CD4-positive, alpha-beta T cell (primary cell): ENCODE measurements around the gene CSTB. TPM values are rescaled to one million over a fixed set of nuclear protein-coding genes. Genes with fewer than 3 reads are reported as not detected.

Experiments used
- ATAC-seq: fragments of 200-7000 bp; cut with Tn5 transposase; one replicate; pipeline ENCODE4 v1.10.0; 2022; ENCODE audit warnings: mild to moderate bottlenecking; ENCODE audit not compliant: poor library complexity
- CTCF ChIA-PET: fragments of 350-600 bp; sonication (Branson Sonifier 250); formaldehyde crosslinking; loops from one replicate; lab custom pipeline; 2021; ENCODE audit warnings: antibody characterized with exemption, inconsistent platforms; lab: Charles Lee
- POLR2A ChIA-PET: fragments of 350-600 bp; sonication (Branson Sonifier 250); formaldehyde crosslinking; loops from one replicate; lab custom pipeline; 2021; ENCODE audit warnings: antibody characterized with exemption, inconsistent platforms; lab: Charles Lee
- DNase-seq, 14 experiments: peaks; one replicate each; pipeline ENCODE4 v3.0.0-alpha.2; 2013 to 2020; ENCODE audit warnings: mixed read lengths in 2 of 14
- H3K27ac ChIP-seq, 2 donors: one replicate each; pipeline versions ENCODE4 v1.5.1 to v1.7.0; 2013; ENCODE audit warnings: low read length in 2 of 2, low read depth in 1 of 2, mild to moderate bottlenecking in 1 of 2
- H3K27me3 ChIP-seq, 2 experiments: 1 replicate in 1 of 2; 2 replicates in 1 of 2; pipeline versions ENCODE4 v1.6.1 to v1.7.0; 2013; ENCODE audit warnings: low read length in 2 of 2, control low read depth in 1 of 2, mild to moderate bottlenecking in 1 of 2, moderate library complexity in 1 of 2; ENCODE audit not compliant: insufficient read depth in 2 of 2, control insufficient read depth in 1 of 2
- H3K36me3 ChIP-seq: one replicate; pipeline ENCODE4 v1.6.1; 2013; ENCODE audit warnings: low read length, control low read depth; ENCODE audit not compliant: insufficient read depth
- H3K4me1 ChIP-seq: one replicate; pipeline ENCODE4 v1.6.1; 2013; ENCODE audit warnings: low read length, control low read depth; ENCODE audit not compliant: insufficient read depth
- H3K4me3 ChIP-seq: one replicate; pipeline ENCODE4 v1.5.1; 2013; ENCODE audit warnings: mild to moderate bottlenecking, low read length, moderate library complexity
- H3K9me3 ChIP-seq, 2 experiments: 1 replicate in 1 of 2; 2 replicates in 1 of 2; pipeline versions ENCODE4 v1.6.1 to v1.7.0; 2013; ENCODE audit warnings: low read length in 2 of 2, mild to moderate bottlenecking in 2 of 2, control low read depth in 1 of 2, moderate library complexity in 1 of 2; ENCODE audit not compliant: control insufficient read depth in 1 of 2, insufficient read depth in 1 of 2
- H3K27ac Mint-ChIP-seq: one replicate; pipeline ENCODE4 v1.8.0; 2020; ENCODE audit warnings: mixed read lengths
- H3K27me3 Mint-ChIP-seq: one replicate; pipeline ENCODE4 v1.8.0; 2021; ENCODE audit warnings: mixed read lengths
- H3K36me3 Mint-ChIP-seq: one replicate; pipeline ENCODE4 v1.8.0; 2021; ENCODE audit warnings: low read depth, mixed read lengths
- H3K4me1 Mint-ChIP-seq: one replicate; pipeline ENCODE4 v1.8.0; 2021; ENCODE audit warnings: low read depth, mixed read lengths
- H3K4me3 Mint-ChIP-seq: one replicate; pipeline ENCODE4 v1.8.0; 2020; ENCODE audit warnings: mild to moderate bottlenecking, mixed read lengths
- H3K9me3 Mint-ChIP-seq: one replicate; pipeline ENCODE4 v1.8.0; 2020; ENCODE audit warnings: mixed read lengths
- intact Hi-C, 2 experiments: fragments of 100-400 bp; cut with DNase I in 1 of 2; cut with micrococcal nuclease in 1 of 2; formaldehyde crosslinking; loops; one replicate each; pipeline versions ENCODE4 v1.15.1 to v1.9.0; 2023 to 2025; cut with DNase I, micrococcal nuclease
- total RNA-seq, 174 experiments: library from RNA in 2 of 174; stranded (reverse) in 2 of 174; gene quantifications; one replicate each; pipeline ENCODE4 v1.2.3 and lab custom pipeline; 2021 to 2026
- TF ChIP-seq, protein P1 (sequence below): fragments of 200-600 bp; IDR thresholded peaks from one replicate; pipeline ENCODE4 v1.8.0; 2022; ENCODE audit warnings: antibody characterized with exemption, mild to moderate bottlenecking

Gene CSTB
- total RNA-seq, 2 experiments from 2014 or later = 13.4 to 14.5 TPM

DNA sequence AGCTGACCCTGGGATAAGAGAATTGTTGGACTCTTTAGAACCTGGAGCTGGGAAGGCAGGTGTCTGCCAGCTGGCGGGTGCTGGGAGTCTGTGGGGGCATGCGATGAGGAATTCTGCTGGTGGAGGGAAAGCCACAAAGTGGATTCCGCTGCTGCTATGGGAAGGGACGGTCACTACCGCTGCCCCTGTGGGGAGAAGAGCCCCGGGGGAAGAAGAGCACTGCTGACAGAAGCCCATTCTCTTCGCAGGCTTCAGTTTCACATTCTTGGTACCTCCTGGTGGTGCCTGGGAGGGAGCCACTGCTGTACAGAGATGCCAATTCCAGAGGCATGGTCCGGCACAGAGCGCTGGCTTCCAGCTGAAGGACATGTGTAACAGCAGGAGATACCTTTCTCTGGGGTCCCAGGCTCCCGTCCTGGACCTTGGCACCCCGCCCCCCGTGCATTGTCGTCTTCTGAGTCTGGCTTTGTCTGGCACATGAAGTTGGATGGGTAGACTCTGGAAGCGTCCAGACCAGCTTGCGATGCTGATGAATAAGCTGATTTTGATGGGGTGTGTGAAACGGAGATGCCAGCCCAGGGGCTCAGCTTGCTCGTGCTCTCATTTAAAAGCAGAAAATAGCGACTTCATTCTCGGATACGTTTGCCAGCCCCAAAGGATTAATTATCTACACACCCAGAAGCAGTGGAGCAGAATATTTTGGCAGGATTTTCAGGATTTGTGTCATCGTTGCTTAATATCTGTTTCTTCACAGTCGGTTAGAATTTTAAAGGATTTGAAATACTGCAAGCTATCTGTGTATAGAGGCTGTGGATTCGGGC lies 44.0 kb downstream of the CSTB start:
- H3K4me3 ChIP-seq = no peak overlapping the region
- H3K9me3 ChIP-seq = no peaks in the 10 kb centered on the region
- intact Hi-C loops = loop anchor here in 1 of 2 experiments (2.0 kb wide), 1 partner anchor 13 kb away; the partner anchor contains the start of gene PDXK
- TF ChIP-seq, protein P1, sequence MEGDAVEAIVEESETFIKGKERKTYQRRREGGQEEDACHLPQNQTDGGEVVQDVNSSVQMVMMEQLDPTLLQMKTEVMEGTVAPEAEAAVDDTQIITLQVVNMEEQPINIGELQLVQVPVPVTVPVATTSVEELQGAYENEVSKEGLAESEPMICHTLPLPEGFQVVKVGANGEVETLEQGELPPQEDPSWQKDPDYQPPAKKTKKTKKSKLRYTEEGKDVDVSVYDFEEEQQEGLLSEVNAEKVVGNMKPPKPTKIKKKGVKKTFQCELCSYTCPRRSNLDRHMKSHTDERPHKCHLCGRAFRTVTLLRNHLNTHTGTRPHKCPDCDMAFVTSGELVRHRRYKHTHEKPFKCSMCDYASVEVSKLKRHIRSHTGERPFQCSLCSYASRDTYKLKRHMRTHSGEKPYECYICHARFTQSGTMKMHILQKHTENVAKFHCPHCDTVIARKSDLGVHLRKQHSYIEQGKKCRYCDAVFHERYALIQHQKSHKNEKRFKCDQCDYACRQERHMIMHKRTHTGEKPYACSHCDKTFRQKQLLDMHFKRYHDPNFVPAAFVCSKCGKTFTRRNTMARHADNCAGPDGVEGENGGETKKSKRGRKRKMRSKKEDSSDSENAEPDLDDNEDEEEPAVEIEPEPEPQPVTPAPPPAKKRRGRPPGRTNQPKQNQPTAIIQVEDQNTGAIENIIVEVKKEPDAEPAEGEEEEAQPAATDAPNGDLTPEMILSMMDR = no peak
- no peaks in the 10 kb centered on the region for H3K36me3 ChIP-seq
- H3K27me3 Mint-ChIP-seq = no peaks in the 10 kb centered on the region
- H3K36me3 Mint-ChIP-seq = peaks cover 8% of the 10 kb centered on the region
- H3K4me3 Mint-ChIP-seq = peak overlapping the region; percentile 30
- no peaks in the 10 kb centered on the region for H3K9me3 Mint-ChIP-seq
- ChIA-PET CTCF (no interaction called here), POLR2A (interaction anchor here (0.6 to 2.4 kb wide), 3 partner anchors 12 to 156 kb away, joined by 3 to 10 read pairs (median 5); no protein-coding TSS in a partner anchor)
- DNase-seq (peak in 1 of 14 experiments; percentile 18), ATAC-seq (no peak)
- H3K27ac Mint-ChIP-seq = peak overlapping the region; percentile 97
- H3K27ac ChIP-seq = peak overlapping the region in 1 of 2 donors; percentile 44
- no peaks in the 10 kb centered on the region for H3K27me3 ChIP-seq
- peaks cover 73% of the 10 kb centered on the region for H3K4me1 ChIP-seq
- H3K4me1 Mint-ChIP-seq = peaks cover 56% of the 10 kb centered on the region

DNA sequence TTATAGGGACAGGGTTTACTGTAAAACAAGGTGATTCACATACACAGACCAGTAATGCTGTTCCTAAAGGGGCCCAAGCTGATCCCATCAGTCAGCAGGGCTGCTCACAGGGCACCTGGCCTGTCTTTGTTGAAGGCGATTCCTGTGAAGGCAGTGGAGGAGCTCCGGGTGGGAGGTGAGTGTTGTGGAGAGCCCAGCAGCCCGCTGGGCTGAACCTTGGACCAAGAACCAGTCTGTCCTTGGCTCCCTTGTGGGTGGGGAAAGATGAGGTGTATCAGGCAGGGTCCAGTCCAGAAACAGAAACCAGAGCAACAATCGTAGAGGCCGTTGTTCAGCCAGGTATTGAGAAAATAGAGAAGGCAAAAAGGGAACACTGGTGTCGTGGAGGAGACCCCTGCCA lies 44.6 kb downstream of the CSTB start:
- POLR2A ChIA-PET = interaction anchor here (0.6 to 2.4 kb wide), 2 partner anchors 12 to 157 kb away, joined by 3 to 10 read pairs; no protein-coding TSS in a partner anchor

More for the DNA sequence above, 44.6 kb downstream of the CSTB start:
- Mint-ChIP-seq H3K9me3 (no peaks in the 10 kb centered on the region), H3K4me1 (peaks cover 62% of the 10 kb centered on the region), H3K27me3 (no peaks in the 10 kb centered on the region), H3K36me3 (peaks cover 11% of the 10 kb centered on the region), H3K27ac (peak overlapping the region; percentile 97), H3K4me3 (no peak overlapping the region)
- intact Hi-C loops = no loop called here
- no peak overlapping the region for H3K27ac ChIP-seq
- DNase-seq = peak in 1 of 14 experiments; percentile 21
- TF ChIP-seq, protein P1 = no peak
- ATAC-seq = no peak
- H3K27me3 ChIP-seq = no peaks in the 10 kb centered on the region
- H3K36me3 ChIP-seq = no peaks in the 10 kb centered on the region
- peaks cover 79% of the 10 kb centered on the region for H3K4me1 ChIP-seq
- CTCF ChIA-PET = no interaction called here
- no peak overlapping the region for H3K4me3 ChIP-seq
- H3K9me3 ChIP-seq = no peaks in the 10 kb centered on the region
